ENCODE measurements around the gene EIF5AL1.
"Not testable (repeated sequence)": the region's sequence is repeated elsewhere in the genome, so short reads cannot be mapped to it uniquely, and the experiment has no call there.

EIF5AL1 gene

DNA sequence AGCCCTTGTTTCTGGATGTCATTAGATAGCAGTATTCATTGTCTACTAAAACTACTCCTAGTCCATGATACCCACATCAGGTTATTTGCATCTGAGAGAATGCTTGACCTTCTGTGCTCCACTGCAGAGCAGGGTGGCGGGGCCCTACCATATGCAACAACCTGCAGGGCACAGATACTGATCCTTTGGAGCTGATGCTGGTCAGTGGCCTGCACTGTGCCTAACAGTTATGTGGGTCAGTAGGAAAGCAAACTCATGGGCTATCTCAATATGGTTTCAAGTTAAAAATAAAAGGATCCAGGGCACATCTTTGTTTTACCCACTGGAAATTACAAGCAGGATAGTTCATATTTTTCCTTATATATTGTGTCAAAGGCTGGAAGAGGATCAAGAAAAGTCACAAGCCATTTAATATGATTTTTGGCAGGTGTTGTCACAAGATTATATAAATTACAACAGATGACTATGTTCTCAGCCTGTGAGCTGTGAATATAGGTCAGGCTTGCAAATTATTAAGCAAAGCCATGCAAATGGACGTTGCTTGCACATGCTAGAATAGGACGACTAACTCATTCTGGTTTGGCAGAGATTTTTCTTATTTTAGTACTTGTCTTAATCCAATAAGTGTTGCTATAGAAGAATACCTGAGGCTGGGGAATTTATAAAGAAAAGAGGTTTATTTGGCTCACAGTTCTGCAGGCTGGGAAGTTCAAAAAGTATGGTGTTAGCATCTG is 32.8 kb downstream of the EIF5AL1 start:
- intact Hi-C loops (cut with DNase I) = not testable (repeated sequence)

DNA sequence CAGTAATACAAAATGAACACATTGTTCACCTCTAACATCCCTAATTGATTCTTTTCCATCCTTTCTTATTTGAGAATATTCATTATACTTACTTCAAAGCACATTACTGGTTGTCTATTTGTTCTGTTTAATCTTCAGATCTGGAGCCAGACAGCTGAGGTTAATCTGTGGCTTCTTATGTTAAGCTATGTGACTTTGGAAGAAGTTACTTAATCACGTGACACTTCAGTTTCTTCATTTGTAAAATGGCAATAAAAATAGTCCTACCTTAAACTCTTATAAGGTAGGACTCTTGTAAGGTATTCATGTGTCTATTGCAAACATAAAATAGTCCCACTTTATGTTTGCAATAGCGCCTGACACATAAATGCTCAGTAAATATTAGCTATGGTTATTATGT is 34.8 kb downstream of the EIF5AL1 start:
- intact Hi-C loops (cut with DNase I); DNase-seq: not testable (repeated sequence)

More for the DNA sequence above, 32.8 kb downstream of the EIF5AL1 start:
- DNase-seq = not testable (repeated sequence)

DNA sequence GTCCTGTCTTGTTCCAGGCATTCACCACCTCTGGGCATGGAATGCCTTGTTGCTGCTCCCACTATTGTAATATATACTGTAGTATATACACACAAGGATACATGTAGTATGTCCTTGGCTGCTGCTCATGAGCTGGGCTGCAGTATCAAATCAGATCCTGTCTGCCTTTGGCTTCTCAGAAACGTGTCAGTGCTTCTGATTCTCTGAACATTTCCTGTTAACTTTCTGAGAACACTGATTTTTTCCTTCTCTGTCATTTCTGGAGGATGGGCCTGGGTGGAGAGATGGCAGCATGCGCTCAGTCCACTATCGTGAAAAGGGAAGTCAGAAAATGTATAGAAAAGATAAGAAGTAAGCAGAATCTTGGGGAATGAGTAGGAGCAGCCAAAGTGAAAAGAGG is 35.6 kb downstream of the EIF5AL1 start:
- no peak for DNase-seq
- intact Hi-C loops (cut with DNase I) = no loop called here

DNA sequence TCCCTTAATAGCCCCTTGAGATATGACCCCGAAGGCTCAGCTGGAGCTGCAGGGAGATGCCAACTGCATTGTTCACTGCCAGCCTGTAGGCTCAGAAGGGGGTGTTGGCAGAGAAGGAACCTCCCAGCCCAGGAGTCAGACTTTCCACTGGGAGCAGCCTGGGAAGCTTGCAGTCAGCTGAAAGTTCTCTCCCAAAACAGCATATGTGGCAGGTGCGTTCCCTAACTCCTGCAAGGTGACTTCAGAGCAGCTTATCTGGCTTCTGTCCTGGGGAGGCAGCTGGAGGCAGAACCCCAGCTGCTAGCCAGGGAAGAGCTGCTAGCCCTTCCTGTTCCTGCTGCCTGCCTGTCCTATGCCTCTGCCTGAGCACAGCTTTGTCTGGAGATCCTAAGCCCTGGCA is 39.8 kb downstream of the EIF5AL1 start:
- no peak for DNase-seq
- intact Hi-C loops (cut with DNase I) = no loop called here

DNA sequence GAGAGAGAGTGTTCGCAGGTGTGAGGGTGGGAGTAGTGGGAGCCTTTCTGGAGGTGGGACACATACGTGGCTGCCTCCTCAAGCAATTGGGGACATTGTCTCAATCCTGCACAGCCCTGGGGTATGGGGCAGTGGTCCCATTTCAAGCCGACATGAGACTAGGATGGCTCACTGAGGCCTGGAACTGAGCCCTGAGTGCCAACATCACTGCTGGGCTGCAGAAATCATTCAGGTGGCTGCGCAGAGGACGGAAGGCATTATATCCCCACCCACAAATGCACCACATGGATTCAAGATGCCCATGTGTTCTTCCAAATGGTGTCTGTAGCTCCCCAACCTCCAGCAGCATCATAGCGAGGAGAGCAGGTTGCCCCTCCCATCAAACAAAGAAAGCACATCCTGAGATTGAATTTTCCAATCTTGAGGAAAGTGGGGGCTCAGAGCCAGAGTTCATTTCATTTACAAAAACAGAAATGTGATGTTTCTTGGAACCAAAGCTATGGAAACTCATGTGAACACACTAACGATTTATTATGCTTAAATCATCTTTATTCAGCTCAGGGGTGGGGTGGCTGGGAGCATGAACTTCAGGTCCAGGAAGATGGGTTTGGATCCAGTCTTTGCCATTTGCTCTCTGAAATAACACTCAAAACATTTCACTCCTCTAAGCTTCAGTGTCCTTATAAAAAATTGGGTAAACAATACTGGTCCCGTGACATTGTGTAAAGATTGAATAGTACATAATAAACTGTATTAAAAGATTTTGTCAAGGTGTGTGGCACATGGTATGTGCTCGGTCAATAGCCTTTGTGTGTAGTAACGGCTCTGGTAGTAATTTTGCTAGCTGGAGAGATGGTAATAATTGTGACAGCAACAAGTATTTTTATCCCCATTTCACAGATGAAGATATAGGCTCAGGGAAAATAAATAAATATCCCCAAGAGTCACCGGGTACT is 43.3 kb downstream of the EIF5AL1 start:
- intact Hi-C loops (cut with DNase I) = no loop called here
- DNase-seq = no peak

DNA sequence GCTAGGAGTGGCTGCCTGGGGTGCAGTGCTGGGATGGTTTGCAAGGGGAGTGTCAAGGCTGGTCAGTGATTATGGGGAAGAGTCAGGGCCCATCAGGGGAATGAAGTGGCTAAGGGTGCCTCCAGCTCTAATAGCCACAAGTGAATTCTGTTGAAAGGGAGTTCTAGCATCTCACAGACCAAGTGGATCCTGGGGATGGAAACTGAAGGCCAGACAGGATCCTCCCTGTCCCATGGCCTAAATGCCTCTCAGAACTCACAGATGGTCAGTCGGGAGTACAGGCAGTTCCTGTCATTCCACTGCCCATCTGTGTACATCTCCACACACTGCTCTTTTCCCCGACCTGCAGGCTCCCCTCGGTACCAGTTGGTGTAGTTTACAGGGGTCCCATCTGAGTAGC is 44.6 kb downstream of the EIF5AL1 start:
- intact Hi-C loops (cut with DNase I); DNase-seq: not testable (repeated sequence)

DNA sequence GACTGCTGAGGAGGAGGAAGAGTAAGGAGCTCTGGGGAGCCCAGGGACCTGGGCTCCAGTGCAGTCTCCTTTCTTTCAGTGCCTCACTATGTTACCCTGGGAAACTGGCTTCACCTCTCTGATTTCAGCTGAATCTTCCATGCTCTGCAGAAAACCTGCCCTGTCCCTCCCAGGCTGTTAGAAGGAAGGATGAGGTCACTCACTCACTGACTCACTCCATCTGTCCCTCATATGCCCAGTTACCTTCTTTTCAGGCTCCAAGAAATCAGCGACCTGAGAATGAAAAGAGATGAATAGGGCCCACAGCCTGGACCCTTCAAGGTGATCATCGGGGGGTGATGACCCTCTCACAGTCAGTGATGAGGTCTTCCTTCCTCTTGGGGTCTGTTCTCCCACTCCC is 47.4 kb downstream of the EIF5AL1 start:
- DNase-seq = no peak
- intact Hi-C loops (cut with DNase I) = no loop called here

DNA sequence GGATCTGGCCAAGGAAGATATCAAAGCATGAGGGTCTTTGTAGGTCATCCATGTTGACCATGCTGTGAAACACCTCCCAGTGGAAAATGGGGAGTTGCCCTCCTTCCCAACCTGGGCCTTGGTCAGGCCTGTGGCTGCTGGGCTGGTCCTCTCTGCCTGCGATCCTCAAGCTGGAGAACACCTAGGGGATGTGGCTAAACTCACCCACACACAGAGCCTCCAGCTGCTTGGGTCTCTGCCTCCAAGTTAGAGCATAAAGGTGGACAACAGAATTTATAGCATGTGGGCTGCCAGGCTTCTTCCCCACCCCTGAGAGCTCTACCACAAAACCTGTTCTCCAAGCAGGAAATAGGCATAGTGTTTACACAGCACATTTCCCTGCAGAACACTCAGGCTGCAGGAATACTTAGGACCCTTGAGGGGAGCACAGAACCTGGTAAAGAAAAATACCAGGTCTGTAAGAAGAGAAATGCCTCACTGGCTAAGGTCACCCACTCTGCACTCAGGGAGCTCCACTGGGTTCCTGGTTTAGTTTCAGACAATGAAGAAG is 47.9 kb downstream of the EIF5AL1 start, which contains the start of gene SFTPA2:
Gene SFTPA2 (minus strand): TSS at position 248 of the 550 bp plus-strand sequence. CDS start 924 bp downstream, outside the sequence.
- intact Hi-C loops (cut with DNase I) = no loop called here
- no peak for DNase-seq

DNA sequence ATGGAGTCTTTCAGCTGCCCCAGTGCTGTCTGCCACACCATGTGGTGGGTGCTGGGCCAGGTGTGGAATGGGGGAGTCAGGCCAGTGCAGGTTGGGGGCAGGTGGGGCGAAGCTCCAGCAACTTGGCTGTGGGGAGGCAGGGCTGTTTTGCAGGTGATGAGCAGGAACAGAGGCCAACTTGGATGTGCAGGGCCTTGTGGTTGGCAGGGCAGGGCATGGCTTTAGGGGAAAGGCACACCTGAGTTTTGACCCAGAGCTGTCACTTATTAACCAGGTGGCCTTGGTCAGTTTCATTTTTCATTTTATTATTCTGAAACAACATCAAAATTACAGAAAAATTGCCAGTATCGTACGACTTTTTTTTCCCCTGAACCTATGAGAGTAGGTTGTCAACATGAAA is 48.9 kb downstream of the EIF5AL1 start:
- intact Hi-C loops (cut with DNase I) = no loop called here

DNA sequence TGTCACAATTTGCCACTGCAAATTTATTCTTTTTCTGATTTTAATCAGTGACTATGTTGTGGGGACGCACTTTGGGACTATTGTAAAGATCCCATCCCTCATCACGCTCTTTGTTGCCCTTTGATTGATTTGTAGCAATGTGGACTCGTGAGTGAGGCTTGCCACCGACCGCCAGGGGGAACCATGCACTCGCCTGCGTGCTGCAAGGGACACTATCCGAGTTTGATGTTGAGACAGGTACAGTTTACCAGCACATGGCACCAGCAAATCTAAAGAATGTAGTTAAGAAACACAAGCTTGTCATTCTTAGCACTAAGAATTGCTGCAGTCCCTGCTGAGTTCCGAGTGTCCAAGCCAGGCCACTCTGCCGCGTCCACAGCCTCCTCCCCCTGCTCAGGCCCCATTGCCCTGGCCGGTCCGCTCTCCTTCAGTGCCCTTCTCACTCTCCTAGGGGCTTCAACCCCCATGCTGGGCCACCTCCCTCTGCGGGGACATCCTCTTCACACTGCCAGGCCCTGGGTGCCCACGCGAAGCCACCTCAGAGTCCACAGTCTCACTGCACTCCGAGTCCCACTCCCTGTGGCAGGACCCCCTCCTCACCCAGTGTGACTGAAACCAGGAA is 49.9 kb downstream of the EIF5AL1 start:
- peak; percentile 48 to 88 (median 78) for DNase-seq
- intact Hi-C loops (cut with DNase I) = no loop called here

More for the DNA sequence above, 48.9 kb downstream of the EIF5AL1 start:
- DNase-seq = no peak

DNA sequence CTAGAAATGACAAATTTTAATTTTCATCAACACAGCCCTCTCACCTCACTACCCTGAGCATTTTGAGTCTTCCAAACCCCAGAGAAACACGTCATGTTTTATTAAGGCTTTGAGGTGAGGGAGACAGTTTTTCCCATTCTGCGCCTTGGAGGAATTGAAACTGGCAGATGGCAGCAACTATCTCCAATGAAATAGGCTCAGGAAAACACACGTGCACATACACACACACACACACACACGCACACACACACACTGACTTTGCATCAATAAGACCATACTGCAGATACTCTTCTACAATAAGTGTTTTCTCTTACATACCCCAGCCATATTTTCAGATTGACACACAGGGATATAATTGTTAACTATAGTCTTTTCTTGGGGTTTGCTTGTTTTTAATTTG is 51.1 kb downstream of the EIF5AL1 start:
- no peak for DNase-seq
- intact Hi-C loops (cut with DNase I) = no loop called here

Measured in head of caudate nucleus (tissue), 42 donors.